HG03442 (cell line): ENCODE results near the gene DAB2IP.
"Not testable (repeated sequence)": the region's sequence is repeated elsewhere in the genome, so short reads cannot be mapped to it uniquely, and the experiment has no call there.

Experiments used
- ATAC-seq: cut with Tn5 transposase; IDR thresholded peaks from one replicate; pipeline ENCODE4 v1.9.1; 2021; ENCODE audit warnings: mild to moderate bottlenecking, moderate library complexity; ENCODE audit not compliant: unreplicated experiment

Gene DAB2IP

DNA sequence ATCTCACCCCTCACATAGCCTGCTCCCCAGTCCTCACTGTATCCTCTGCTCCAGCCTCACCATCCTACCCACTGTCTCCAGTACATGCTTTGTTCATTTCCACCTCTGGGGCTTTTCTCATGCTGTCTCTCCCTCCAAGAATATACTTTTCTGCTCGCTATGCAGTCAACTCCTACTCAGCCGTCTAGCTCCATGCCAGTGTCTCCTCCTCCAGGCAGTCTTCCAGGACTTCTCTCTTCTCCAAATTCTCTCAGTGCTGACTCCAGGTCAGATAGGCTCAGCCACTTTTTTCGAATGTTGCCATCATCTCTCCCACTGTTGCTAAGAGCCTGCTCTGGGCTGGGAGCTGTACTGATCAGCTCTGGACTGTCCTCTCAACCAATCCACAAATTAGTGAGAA is 8.0 kb upstream of the DAB2IP start:
- no peak for ATAC-seq

DNA sequence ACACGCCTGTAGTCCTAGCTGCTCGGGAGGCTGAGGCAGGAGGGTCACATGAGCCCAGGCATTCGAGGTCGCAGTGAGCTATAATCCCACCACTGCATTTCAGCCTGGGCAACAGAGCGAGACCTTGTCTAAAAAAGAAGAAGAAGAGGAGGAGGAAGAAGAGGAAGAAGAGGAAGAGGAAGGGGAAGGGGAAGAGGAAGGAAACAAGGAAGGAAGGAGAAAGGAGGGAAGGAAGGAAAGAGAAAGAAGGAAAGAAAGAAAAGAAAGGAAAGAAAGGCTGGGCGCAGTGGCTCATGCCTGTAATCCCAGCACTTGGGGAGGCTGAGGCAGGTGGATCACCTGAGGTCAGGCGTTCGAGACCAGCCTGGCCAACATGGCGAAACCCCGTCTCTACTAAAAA is 7.4 kb upstream of the DAB2IP start:
- not testable (repeated sequence) for ATAC-seq

DNA sequence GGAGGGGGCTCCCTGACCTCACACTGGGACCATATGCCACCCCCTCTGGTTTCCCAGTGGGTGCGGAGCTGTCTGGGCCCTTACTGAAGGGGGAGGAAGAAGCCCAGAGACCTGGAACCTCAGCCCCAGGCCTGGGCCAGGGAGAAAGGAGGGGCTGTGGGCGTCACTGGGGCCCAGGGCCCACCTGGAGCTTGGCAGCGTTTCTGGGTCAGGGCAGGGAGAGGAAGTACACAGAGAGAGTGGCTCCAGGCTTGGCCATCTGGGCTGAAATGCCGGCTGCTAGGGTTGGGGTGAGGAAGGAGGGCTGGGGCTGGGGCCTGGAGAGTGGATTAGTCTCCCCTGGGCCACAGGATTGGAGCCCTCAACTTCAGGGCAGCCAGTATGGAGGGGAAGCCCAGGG is 6.4 kb upstream of the DAB2IP start:
- ATAC-seq: no peak

DNA sequence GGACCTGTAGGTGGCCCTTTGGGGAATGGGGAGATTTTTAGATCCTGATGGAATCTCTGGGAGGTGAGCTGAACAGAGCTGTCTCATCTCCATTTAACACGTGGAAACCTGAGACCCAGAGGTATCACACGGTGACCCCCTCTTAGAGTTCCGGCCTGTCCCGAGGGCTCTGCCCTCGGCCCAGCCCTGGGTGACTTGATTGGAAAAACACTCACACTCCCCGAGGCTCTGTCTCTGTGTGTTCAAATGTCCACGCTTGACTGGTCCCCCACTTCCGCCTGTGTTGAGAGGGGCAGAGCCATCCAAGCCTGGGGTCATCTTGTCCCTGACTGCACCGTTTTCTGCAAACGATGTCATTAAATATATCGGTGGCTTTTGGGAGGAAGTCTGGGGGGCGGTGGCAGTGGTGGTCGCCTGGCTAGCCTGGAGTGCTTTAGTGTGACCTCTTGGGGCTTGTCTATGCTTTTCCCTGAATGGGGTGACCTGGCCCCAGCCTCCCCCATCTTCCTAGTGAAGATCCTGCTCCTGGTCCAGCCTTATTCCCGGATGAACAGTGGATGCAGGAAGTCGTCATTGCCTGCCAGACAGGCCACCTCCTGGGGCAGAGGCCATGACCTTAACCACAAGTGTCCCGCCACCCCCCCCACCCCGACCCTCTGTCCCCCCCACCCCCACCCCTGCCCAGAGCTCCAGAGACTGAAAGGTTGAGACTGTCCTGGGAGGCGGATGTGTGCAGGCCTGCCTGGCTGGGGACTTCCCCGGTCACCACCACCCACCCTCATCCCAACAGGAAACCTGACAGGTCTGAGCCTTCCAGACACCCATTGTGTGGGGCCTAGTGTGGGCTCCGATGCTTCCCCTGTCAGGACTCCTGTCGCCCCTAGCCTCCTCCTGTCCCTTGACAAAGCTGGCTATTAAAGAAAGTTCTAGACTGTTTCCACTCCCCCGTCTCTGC is 5.3 kb upstream of the DAB2IP start:
- ATAC-seq: no peak

DNA sequence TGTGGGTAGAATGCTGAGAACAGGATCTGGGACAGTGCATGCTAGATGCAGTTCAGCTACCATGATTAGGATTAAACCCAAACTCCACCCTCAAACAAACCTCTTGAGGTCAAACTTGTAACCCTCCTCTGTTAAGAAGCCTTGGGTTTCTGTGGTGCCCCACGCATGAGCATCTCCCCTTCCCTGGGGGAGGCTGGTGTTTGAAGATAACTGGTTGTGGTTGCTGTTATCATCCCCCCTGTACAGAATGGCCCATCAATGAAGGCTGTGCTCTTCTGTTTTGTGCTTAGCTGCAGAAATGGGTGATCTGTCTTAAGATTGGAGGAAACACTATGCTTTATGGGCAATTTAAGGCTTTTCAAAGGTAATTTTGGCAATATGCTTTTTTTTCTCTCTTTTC is 4.4 kb upstream of the DAB2IP start:
- no peak for ATAC-seq

DNA sequence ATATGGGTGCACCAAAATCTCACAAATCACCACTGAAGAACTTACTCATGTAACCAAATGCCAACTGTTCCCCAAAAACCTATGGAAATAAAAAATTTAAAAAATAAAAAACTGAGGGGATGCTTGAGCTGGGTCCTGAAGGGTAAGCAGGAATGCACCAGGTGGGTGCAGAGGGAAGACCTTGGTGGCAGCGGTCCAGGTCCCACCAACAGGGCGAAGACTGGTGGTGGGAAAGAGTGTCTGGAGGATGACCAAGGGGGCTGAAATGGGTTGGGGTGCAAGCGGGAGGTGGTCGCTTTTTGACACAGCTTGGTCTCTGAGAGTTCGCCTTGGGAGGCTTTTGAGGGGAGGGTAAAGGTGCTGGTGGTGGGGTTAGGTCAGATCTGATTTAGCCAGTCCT is 3.3 kb upstream of the DAB2IP start:
- no peak for ATAC-seq

DNA sequence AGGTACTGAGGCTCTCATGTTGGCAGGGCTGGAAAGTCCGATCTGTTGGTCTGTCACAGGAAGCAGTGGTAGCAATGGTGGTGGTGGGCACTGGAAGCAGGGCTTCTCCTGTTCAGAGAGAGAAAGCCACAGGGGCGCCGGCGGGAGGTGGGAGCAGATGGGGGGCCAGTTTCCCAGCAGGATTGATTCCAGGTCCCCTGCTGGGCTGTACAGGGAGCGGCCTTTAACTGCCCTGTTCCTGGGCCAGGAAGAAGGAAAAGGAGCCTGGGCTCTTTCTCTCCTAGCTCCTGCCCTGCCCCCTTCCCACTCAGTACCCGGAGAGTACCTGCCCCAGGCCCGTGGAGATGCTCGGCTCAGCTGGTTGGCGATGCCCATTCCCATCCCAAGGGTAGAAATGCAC is 2.6 kb upstream of the DAB2IP start:
- ATAC-seq: no peak

DNA sequence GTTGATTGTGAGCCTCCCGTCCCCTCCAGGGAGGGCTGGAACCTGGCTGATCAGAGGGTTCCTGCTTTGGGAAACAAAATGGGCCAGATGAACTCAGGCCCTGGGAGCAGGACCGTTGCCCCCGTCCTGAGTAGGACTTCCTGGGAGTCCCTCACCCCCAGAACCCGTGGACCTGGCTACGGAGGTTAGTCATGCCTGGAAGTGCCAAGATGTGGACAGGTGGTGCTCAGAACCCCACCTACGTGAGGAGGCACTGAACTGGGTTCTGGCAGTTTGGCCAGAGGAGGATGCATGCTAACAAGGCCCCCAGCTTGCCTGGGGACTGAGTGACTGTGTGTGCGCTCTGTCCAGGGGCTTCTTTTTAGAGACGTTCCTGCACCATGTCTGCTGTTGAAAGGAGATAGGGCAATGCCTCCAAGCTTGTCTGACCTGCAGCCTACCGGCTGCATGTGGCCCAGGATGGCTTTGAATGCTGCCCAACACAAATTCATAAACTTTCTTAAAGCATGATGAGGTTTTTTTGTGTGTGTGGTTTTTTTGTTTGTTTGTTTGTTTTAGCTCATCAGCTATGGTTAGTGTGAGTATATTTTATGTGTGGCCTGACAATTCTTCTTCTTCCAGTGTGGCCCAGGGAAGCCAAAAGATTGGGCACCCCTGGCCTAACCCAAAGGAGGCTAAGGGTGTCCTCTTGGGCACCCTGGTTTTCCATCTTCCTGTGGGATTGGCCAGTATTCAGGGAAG is 1.8 kb upstream of the DAB2IP start:
- no peak for ATAC-seq

DNA sequence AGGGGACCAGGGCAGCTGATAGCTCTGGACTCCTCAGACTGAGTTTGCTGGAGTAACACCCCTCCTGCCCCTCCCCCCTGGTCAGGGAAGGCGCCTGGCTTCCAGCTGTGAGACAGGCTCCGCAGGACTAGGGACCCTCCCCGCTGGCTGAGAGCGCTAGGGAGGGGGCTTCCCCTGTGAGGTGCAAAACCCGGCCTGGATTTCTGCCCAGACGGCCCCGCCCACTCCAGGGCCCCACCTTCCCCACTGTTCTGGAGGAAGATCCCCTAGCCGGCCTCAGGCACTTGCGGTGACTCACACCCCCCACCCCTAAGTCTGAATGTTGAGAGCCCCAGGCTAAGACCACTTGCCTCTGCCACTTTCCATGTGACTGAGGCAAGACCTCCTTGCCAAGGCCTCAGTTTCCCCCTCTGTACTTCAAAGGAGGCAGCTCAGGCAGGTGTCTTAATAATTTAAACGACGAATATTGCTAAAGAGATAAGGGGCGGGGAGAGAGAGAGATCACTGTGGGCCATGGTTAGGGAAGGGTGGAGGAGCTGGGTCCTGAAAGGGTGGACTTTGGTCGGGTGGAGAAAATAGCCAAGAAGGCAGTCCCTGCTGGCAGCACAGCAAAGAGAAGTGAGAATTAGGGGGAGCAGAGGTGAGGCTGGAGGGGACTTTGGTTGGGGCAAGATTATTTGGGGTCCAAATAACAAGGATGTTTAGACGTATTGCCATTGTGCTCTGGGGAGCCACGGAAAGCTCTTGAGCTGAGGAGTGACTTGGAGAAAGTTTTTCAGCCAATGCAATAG is 1.0 kb upstream of the DAB2IP start:
- no peak for ATAC-seq

DNA sequence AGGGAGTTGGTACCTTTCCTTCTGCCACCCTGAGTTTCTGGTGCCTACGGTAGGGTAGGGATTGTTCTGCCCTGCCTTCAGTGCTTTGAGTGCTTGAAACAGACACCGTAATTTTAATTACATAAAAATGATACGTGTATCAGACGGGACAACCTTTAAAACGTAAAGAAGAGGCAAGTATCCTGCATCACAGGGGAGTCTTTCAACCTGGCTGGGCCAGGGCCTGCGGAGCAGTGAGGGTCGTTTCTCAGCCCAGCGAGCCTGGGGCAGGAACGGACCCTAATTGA is 483 bp upstream of the DAB2IP start:
- ATAC-seq: no peak

DNA sequence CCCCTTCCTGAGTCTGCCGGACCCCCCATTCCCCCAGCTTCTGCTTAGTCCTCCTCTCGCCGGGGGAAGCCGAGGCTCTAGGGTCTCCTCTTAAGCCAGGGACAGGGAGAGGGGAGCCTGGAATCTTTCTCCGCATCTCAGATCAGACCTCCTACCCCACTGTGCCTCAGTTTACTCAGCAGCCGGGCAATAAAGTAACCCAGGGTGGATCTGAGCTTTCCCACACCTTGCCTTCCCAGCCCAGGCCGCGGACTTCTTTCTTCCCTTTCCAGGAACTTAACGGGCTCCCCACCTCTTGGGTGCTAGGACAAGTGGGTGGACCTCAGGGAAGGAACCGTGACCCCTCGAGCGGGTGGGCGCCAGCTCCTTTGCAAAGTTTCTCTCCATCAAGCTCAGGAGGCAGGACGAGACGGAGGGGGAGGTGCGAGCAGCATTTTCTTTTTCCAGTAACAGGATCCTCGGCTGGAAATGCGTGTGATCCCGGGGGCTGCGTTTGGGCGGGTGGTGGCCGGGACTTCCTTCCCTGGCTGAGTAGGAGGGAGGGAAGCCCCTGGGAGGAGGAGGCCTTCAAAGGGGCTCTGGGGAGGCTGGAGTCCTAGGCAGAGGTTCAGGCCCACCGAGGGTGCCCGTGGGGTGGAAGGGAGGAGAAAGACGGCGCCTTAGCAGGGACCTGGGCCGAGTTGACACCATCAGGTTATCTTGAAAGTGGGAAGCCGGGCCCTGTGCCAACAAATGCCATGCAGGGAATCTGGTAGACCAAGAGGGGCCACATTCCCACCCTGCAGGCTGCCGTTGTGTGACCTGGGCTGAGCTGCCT is 795 bp downstream of the DAB2IP start:
- no peak for ATAC-seq

DNA sequence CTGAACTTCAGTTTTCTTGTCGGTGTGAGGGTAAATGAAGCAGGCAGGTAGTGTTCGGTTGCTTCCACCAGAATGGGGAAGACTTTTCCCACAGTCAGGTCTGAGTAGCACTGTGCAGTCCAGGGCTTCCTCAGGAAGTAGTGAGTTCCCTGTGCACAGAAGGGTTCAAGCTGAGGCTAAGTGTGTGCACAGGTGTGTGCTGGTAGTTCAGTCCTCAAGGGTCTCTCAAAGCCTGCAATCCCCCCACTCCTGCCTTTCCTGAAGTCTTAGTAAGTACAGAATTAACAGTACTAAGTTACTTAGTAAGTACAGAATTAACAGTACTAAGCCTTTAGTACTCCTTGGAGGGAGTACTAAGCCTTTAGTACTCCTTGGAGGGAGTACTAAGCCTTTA is 1.4 kb downstream of the DAB2IP start:
- no peak for ATAC-seq

DNA sequence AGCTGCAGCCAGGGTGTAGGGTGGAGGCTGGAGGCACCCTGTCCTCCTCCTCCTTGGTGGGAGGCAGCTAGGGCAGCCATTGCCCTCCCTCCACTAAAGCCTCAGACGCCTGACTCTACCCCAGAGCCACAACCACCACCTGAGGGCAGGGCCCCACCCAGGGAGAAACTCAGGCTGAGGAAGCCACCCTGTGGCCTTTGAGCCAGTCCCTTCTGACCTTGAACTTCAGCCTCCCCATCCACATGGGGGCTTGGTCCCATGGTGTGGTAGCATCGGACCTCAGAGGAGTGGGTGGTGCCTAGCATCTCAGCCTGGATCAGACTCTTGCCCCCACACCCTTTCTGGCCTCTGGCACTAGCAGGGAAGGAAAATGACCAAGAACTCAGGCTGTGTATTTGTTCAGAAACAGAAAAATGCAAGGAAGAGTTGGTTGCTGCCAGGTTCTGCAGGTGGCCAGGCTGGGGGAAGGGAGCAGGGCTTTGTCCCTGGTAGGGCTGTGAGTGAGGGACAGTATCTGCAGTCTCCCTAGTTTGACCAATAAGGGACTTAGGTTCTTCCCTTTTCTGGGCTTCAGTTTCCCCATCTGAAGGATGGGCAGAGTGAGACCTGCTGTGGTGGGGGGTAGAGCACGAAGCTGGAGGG is 3.2 kb downstream of the DAB2IP start:
- ATAC-seq: no peak

DNA sequence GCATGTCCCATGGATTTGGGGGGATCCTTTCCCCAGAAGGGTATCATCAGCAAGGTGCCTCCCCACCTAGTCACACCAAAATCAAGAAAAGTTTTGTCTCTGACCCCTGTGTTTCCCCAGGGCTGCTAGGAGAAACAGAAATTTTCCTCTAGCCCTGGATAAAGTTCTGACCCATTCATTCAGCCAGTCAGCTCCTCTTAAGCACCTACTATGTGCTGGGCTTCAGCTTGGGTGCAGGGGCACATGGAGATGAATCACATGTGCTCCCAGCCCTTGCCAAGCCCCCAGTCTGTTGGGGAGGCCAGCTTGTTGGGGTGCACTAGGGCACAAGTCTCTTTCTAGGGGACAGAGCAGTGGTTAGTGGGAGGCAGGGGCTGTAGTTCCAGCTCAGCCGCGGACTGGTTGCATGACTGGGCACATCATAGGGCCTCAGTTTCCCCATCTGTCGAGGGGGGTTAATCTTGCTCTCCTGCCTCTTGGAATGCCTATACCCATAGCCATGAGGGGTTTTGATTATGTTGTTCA is 3.9 kb downstream of the DAB2IP start:
- no peak for ATAC-seq

DNA sequence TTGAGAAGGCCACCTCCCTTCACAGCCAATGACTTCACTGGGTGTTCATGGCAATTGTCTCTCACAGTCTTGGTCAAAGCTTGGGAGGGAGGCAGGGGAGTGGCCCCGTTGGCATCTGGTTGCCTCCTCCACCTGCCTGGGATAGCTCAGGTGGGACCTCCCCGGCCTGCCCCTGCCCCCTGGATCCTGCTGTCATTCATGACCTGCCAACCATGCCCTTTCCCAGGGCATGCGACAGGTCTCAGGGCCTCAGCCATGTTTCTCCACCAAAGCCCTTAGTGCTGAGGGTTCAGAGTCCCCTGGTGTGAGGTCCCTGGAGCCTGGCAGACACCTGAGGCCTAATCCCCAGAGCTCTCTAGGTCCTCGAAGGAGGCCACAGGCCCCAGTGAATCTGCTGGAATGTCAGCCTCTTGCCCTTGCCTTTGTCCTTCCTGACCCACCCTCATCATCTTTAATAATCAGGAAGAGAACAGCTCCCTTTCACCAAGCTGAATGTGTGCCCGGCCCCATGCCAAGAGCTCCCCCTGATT is 5.6 kb downstream of the DAB2IP start:
- no peak for ATAC-seq

DNA sequence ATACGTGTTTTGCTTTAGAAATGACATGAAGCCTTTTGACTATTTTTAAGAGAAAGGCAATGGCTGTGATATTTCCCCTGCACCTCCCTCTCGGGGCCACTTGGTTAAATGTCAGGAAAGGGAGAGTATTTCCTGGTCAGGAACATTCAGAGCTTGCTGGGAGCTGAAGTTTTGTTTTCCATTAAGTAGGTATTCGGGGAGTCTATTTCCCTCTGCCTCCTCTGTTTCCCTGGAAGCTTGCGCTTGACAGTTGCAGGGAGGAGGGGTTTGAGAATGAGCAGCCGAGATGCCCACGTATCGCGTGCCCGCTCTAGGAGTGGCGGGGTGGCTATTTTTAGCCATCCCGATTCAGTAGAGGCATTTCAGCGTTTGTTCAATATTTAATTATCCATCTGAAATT is 6.7 kb downstream of the DAB2IP start:
- ATAC-seq: no peak

DNA sequence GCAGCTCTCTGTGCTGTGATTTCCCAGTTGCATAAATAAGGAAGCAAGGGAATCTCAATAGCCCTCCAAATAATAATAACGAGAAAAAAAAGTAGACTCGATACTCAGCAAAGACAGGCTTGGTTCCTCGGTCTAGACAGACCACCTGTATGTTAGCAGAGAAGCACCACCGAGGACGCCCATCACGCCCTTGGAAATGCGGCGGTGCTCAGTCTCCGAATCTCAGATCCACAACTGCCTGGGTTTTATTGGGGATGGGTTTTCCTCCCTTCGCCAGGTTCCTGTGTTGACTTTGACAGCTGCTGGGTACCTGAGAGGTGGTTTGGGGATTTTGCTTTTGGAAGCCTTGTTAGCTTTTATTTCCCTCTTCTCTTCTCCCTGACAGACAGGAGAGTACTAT is 7.2 kb downstream of the DAB2IP start:
- ATAC-seq: no peak

DNA sequence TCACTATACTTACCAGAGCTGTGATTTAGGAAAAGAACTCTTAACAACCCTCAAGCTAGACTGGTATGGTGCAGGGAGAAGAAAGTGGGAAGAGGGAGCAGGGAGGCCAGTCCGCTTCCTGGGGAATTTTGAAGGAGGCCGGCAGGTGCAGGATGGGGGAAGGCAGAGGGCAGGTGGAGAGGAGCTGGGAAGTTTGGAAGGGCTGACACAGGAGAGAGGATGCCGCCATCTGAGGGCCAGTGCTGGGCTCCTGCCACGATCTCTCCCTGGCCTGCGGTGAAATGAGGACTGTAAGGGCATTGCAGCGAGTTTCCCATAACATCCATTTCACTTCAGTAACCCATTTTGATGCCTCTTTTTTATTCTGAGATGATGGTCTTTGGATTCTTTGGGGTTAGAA is 8.9 kb downstream of the DAB2IP start:
- ATAC-seq: no peak

DNA sequence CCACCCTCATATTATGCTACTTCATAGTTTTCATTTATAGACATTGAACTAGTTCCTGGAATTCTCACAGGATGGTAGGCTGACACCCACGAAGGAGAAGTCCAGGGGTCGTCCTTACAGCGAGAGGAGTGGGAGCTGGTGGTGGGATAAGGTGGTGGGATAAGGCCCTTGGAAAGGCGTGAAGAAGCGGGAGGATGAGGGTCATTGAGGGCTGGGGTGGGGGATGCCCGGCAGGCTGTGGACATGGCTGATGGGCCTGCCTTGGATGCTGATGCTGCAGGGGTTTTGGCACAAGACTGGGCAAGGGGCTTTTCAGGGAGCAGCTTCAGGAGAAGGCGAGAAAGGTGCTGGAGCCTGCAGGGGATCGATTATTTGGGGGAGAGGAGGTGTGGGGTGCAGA is 9.4 kb downstream of the DAB2IP start:
- ATAC-seq: no peak

DNA sequence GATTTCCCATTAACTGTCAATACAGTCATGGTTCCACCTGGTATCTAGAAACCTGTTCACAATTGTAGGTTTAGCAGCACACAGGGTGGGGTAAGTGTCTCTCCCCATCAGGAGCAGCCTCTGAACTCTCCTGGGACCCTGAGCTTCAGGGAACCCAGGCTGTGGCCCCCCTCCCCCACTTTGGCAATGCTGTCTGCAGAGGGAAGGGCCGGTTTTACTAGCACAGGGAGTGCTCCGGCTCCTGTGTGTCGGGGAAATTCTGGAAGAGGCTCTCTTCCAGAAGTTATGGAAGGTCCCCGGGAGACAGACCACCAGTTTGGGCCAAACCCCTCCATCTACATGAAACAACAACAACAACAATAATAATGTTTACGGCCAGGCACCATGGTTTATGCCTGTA is 9.9 kb downstream of the DAB2IP start:
- ATAC-seq: no peak
